Measurements from ENCODE around the gene PIP4P1.

PIP4P1 gene

GRCh38 chr14:20434701-20435581 is 26.3 kb downstream of the PIP4P1 start:
- peak; percentile 74 to 93 for DNase-seq

DNA sequence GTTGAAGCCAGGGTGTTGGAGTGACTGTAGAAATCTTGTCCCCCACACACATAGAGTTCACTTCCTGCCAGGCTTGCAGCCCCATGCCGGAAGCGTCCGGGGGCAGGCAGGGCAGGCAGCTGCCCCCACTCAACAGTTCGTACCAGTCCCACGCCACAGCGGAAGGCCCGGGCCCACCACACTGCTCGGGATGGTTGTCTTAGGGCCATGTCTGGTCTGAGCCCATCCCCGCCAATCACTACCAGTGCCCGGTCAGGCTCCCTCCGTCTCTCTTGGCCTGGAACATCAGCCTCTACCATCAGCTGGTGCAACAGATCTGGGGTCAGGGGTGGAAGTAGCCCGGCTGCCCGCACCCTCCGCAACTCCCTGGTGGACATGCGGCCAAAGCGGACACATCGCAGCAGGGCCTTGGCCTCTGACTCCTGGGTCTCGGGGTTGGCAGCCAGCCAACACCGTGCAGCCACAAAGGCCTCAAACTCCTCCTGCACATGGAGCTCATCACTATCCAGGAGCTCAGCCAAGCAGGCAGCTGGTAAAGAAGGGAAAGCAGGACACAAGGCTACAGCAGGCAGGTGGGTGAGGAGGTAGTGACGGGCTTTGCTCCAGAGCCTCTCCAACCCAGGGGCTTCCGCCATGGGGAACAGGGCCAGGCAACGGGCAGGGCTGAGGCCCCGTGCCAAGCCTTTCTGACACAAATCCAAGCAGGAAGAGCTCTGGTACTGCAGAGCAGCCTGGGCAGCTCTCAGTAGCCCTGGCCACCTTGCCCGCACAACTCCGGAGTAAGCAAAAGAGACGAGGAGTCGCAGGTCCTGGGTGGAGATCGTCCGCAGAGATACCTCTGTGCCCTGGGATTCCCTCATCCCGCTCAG is 31.2 kb downstream of the PIP4P1 start:
- DNase-seq = no peak

- no peak for DNase-seq
Measured at GRCh38 chr14:20428802-20429201, 32.4 kb downstream of the PIP4P1 start.

DNA sequence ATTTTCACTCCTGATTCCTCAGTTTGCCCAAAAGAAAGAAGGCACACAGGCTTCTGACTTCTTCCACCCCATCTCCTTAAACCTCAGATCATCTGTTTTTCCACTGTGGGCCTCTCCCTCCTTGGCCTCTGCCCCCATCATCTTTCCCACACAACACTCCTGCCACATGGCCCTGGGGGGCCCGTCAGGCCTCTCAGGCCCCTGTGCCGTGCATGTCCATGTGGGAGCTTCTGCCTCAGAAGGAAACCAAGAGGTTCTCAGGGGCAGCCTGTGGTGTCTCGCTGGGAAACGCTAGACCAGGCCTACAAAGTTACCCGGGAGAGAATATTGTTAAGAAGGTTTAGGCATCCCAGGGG is 33.2 kb downstream of the PIP4P1 start:
- DNase-seq = no peak

- no peak for DNase-seq
Measured at GRCh38 chr14:20427231-20428009, 33.8 kb downstream of the PIP4P1 start.

DNA sequence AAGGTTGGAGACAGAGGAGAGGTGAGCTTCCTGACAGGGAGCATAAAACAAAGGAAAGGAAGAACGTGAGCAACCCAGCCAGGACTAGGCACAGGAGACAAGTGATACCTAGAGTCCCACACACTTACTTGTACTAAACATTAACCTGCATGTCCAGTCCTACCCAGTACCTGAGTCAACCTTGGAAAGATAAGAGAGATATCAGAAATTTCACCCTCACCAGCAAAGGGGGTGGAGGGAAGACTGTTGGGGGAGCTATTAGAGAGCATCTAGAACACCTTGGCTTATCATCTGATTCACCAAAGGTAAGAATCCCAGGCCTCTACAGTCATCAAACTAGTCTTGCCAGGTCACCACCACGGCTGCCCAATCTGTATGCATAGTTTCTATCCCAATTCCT is 36.4 kb downstream of the PIP4P1 start:
- DNase-seq = no peak

- DNase-seq = no peak
Measured at GRCh38 chr14:20422886-20423285, 38.3 kb downstream of the PIP4P1 start.

- no peak for DNase-seq
Measured at GRCh38 chr14:20421267-20421666, 40.0 kb downstream of the PIP4P1 start.

DNA sequence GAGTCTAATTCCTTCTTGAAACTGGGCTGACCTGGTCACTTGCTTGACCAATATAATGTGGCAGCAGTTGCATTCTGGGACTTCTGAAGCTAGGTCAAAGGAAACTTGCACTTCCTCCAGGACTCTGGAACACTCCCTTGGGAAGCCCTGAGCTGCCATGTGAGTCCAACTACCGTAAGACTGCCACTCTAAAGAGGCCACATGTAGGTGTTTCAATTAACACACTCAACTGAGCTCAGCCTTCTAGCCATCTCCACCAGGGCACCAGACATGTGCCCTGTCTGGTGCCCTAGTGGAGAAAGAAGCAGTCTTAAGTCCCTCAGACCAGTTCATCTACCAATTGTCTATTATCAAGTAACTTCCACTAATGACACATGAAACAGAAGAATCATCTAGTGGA is 41.8 kb downstream of the PIP4P1 start:
- DNase-seq = no peak

DNA sequence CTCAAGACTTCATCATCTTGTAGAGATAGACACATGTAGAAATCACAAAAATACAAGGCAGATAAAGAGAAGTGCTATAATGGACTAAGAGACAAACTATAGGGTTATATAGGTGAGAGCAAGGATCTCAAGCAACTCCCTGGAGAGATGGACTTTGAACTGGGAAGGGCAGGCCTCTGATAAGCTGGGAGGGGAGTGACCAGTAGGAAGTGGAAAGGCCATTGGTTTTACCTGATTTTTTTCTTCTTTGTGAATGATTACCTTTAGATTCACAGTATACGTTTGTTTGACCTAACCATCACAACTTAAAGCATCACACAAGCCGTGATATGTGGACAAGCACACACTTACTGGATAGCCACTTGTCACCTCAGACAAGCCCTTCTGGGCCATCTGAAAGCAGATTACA is 42.7 kb downstream of the PIP4P1 start:
- no peak for DNase-seq

DNA sequence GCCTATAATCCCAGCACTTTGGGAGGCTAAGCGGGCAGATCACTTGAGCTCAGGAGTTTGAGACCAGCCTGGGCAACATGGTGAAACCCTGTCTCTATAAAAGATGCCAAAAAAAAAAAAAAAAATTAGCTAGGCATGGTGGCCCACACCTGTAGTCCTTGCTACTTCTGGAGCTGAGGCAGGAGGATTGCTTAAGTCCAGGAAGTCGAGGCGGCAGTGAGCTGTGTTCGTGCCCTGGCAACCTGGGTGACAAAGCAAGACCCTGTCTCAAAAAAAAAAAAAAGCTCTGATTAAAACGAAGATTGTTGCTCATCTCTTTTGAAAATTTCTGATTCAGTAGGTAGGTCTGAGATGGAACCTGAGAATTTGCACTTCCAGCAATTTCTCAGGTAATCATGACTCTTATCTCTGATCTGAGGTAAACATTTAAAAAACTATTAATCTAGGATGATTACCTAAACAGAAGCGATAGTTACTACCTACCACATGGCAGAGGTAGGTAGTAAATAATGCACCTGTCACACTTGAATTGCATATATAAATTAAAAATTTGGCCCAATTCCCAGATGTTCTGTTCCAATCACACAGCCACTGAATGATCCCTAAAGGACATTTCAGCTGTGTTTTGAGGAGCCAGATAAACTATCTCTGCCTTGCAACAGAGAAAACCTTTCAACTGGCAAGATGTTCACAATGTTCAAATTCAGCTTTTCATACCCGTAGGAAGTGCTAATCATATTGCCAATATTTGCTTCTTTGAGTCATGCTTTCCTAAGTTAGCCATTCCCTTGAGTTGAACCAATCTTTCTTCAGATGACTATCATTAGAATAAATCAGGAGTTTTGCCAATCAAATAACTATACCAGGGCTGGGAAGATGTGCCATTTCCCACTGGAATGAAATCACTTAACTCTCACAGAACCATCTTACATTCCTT is 43.7 kb downstream of the PIP4P1 start:
- no peak for DNase-seq

DNA sequence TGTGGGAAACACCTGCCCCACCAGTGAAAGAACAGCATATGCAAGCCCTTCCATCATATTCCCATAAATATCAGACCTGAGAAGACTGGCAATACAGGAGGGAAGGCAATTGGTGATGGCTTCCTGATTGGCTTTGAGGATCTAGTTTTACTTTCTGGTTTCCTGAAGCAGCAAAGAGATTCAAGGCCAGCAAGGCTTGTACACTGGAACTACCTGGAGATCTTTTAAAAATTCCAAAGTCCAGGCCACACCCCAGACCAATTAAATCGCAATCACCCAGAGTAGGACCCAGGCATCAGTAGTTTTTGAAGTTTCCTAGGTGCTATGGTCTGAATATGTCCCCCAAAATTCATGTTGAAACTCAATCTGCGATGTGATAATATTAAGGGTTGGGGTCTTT is 45.0 kb downstream of the PIP4P1 start:
- no peak for DNase-seq

DNA sequence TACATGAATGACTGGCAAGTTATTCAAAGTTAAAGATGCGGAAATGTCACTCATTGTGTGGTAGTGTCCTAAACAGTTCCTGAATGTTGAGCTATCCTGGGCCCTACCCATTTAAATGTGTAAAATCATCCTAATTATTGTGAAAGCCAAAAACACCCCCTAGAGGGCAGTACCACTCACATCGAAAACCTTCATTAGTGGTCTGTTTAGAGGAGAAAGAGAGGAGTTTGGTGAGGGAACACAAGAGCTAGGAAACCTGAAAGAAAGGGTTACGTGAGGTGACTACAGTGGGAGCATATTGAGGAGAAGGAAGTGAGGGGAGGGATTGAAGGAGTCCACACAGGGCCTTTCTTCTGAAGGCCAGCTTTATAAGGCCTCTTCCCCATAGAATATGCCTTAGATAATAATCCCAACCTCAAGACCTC is 45.4 kb downstream of the PIP4P1 start:
- DNase-seq = peak; percentile 34 to 86

- peak in 1 of 2 experiments; percentile 50 for DNase-seq
Measured at GRCh38 chr14:20413744-20414082, 47.5 kb downstream of the PIP4P1 start.

DNA sequence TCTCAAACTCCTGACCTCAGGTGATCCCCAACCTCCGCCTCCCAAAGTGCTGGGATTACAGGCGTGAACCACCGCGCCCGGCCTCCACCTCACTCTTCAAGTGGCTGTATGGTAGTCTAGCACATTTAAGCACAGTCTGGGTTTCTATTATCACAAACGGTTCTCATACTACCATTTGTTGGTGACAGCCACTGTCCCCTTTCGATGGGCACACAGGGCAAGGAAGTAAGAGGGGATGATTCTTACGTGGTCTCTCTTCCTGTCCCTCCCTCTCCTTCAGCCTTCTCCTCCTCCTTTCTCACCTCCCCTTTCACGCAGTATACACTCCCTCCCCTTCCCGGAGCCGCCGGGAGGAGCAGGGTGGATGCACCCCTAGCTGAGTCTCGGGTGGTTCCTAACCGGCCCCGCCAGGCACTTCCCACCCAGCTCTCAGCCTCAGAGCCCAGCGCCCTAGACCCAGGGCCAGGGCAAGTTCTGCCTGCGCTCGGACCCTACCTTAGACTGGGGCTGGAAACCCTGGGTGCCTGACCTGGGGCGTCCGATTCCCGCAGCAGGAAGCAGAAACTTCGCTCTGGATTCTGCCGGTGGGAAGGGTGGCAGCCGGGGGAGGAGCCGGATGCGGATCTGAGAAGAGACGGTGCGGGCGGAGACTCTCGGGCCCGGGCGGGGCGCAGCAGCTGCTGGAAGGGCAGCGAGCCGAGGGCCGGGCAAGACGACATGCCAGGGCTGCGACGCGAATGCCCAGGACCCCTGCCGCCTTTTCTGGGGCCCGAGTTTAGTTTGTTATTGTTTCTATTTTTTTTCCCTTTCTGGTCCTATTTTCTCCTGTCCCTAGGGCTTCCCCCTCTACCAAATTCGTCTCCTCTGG is 48.1 kb downstream of the PIP4P1 start, which contains the start of gene TEP1:
TEP1 (minus strand) TSS at position 626 of the 868 bp plus-strand sequence. CDS start 5,062 bp downstream, outside the sequence.
- DNase-seq = peak; percentile 83 to 87

DNA sequence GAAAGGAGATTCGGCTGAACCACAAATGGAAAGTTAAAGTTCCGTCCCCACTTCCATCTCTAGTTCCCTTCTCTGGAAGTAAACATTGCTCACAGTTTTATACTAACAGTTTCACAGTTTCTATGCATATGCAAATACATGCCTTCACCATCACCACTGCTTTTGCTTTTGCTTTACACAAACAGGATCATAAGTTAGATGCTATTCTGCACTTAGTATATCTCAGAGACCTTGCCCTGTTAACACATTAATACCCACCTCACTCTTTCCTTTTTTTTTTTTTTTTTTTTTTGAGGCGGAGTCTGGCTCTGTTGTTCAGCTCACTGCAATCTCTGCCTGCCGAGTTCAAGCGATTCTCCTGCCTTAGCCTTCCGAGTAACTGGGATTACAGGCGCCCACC is 48.8 kb downstream of the PIP4P1 start:
- no peak for DNase-seq

DNA sequence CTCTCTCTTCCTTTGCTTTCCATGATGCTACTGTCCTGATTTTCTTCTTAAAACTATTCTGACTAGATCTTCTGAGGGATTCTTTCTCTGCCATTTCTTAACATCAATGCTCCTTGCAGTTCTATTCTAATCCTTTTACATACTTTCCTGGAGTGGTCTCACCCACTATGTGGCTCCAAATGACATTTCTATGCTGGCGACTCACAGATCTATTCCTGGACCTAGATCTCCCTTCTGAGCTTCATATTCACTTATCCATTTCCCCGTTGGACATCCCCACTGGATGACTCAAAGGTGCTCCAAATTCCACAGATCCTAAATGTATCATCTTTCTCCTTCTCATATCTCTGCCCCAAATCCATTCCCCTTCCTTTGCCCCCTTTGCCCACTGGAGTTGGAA is 52.0 kb downstream of the PIP4P1 start:
- no peak for DNase-seq

Measured in NCI-H524 (cell line).